ENCODE measurements around the gene RANBP3L.

GRCh38 chr5:36242534-36243485 is 58.9 kb downstream of the RANBP3L start:
- TF ChIP-seq CTCF (IDR thresholded peaks at IDR 0.05; ENCODE audit: insufficient read depth, low read depth, low read length) (no peak), EZH2 (IDR thresholded peaks at IDR 0.05; ENCODE audit: insufficient read depth, low read length) (no peak)
